Suprapubic skin (tissue), 4 donors: ENCODE measurements around the gene JPT1. TPM values are rescaled to one million over a fixed set of nuclear protein-coding genes. Genes with fewer than 3 reads are reported as not detected.
A peak's percentile ranks its signal among the peaks of the same experiment; 100 is the strongest.

Experiments used
- DNase-seq, 2 donors: peaks; one replicate each; pipeline ENCODE4 v3.0.0-alpha.2; 2019; ENCODE audit warnings: low spot score in 2 of 2
- H3K27ac ChIP-seq: fragments of 200-600 bp; sonication (generic); one replicate; pipeline ENCODE4 v1.5.1; 2019
- H3K27me3 ChIP-seq: fragments of 200-600 bp; sonication (generic); one replicate; pipeline ENCODE4 v1.5.1; 2019
- H3K36me3 ChIP-seq: fragments of 200-600 bp; sonication (generic); one replicate; pipeline ENCODE4 v1.5.1; 2019
- H3K4me1 ChIP-seq: fragments of 200-600 bp; sonication (generic); one replicate; pipeline ENCODE4 v1.5.1; 2019
- H3K4me3 ChIP-seq: fragments of 200-600 bp; sonication (generic); one replicate; pipeline ENCODE4 v1.5.1; 2019; ENCODE audit warnings: mild to moderate bottlenecking
- H3K9me3 ChIP-seq: fragments of 200-600 bp; sonication (generic); one replicate; pipeline ENCODE4 v1.5.1; 2019
- CTCF ChIP-seq, 2 donors: fragments of 200-600 bp in 1 of 2; fragments of 450-650 bp in 1 of 2; sonication (generic) in 1 of 2; IDR thresholded peaks; one replicate each; pipeline ENCODE4 v1.5.1; 2016 to 2019; ENCODE audit warnings: antibody characterized with exemption in 2 of 2, mild to moderate bottlenecking in 1 of 2, moderate library complexity in 1 of 2
- EP300 ChIP-seq: sonication (generic); formaldehyde crosslinking; IDR thresholded peaks from one replicate; pipeline ENCODE4 v1.6.1; 2017; ENCODE audit warnings: antibody characterized with exemption
- POLR2A ChIP-seq, 2 donors: fragments of 450-650 bp; IDR thresholded peaks; one replicate each; pipeline ENCODE4 v1.6.1; 2017; ENCODE audit warnings: antibody characterized with exemption in 2 of 2, mild to moderate bottlenecking in 2 of 2, moderate library complexity in 2 of 2
- POLR2AphosphoS5 ChIP-seq, 3 donors: sonication (generic); formaldehyde crosslinking; IDR thresholded peaks; one replicate each; pipeline ENCODE4 v1.6.1; 2017; ENCODE audit warnings: antibody characterized with exemption in 3 of 3
- WGBS: methylation state at CpG from one replicate; pipeline ENCODE4 v1.1.5; 2018; 5-methylcytosine and 5-hydroxymethylcytosine counted together
- total RNA-seq, 4 donors: library from RNA; depleted of rRNA; stranded (reverse); fragments of >200 nt; gene quantifications; one replicate each; pipeline ENCODE4 v1.1.0, GENCODE V29; 2016

JPT1 gene
- total RNA-seq, 4 donors from 2014 or later, result 37.9 to 55.9 (median 50.4) TPM

- TF ChIP-seq POLR2AphosphoS5 (IDR thresholded peaks at IDR 0.05) (no peak), EP300 (no peak), CTCF (IDR thresholded peaks at IDR 0.05) (no peak), POLR2A (IDR thresholded peaks at IDR 0.05) (no peak)
- H3K27ac ChIP-seq, result no peak overlapping the region
- peak in 1 of 2 donors; percentile 46 for DNase-seq
- H3K9me3 ChIP-seq, result no peaks in the 10 kb centered on the region
- WGBS, result 58% methylated on average over 3 of the region's 3 CpGs
- H3K36me3 ChIP-seq, result no peaks in the 10 kb centered on the region
- peaks cover 23% of the 10 kb centered on the region for H3K4me1 ChIP-seq
- H3K27me3 ChIP-seq, result no peaks in the 10 kb centered on the region
- no peak overlapping the region for H3K4me3 ChIP-seq
Measured at GRCh38 chr17:75155191-75155601, 884 bp upstream of the JPT1 start.

- WGBS, result under 1% methylated on average over 35 of the region's 35 CpGs
- Histone ChIP-seq H3K4me3 (peak overlapping the region; percentile 98), H3K27ac (peak overlapping the region; percentile 71), H3K27me3 (no peaks in the 10 kb centered on the region), H3K9me3 (no peaks in the 10 kb centered on the region), H3K36me3 (no peaks in the 10 kb centered on the region), H3K4me1 (peaks cover 23% of the 10 kb centered on the region)
- peak in 1 of 2 donors; percentile 68 for DNase-seq
- TF ChIP-seq EP300 (no peak), CTCF (IDR thresholded peaks at IDR 0.05) (no peak), POLR2A (IDR thresholded peaks at IDR 0.05) (no peak), POLR2AphosphoS5 (IDR thresholded peaks at IDR 0.05) (no peak)
Measured at GRCh38 chr17:75153780-75154194, 525 bp downstream of the JPT1 start.

GRCh38 chr17:75152922-75153779 lies 1.2 kb downstream of the JPT1 start:
- 6% methylated on average over 28 of the region's 28 CpGs for WGBS
- Histone ChIP-seq H3K27ac (no peak overlapping the region), H3K36me3 (peaks cover 4% of the 10 kb centered on the region), H3K9me3 (no peaks in the 10 kb centered on the region), H3K4me3 (peak overlapping the region; percentile 98), H3K27me3 (no peaks in the 10 kb centered on the region), H3K4me1 (peaks cover 23% of the 10 kb centered on the region)
- TF ChIP-seq CTCF (IDR thresholded peaks at IDR 0.05) (no peak), EP300 (no peak), POLR2A (IDR thresholded peaks at IDR 0.05) (no peak), POLR2AphosphoS5 (IDR thresholded peaks at IDR 0.05) (no peak)
- DNase-seq, result peak; percentile 54 to 60

- WGBS, result 84% methylated on average over 6 of the region's 6 CpGs
- H3K36me3 ChIP-seq, result peaks cover 9% of the 10 kb centered on the region
- H3K27ac ChIP-seq, result no peak overlapping the region
- H3K27me3 ChIP-seq, result no peaks in the 10 kb centered on the region
- H3K4me3 ChIP-seq, result peak overlapping the region; percentile 98
- no peak for DNase-seq
- no peaks in the 10 kb centered on the region for H3K9me3 ChIP-seq
- peaks cover 23% of the 10 kb centered on the region for H3K4me1 ChIP-seq
- no peak for TF ChIP-seq CTCF (IDR thresholded peaks at IDR 0.05)
- TF ChIP-seq EP300, result no peak
- TF ChIP-seq POLR2A (IDR thresholded peaks at IDR 0.05), result no peak
- TF ChIP-seq POLR2AphosphoS5 (IDR thresholded peaks at IDR 0.05), result no peak
Measured at GRCh38 chr17:75152523-75152921, 1.8 kb downstream of the JPT1 start.

GRCh38 chr17:75151930-75152329 lies 2.4 kb downstream of the JPT1 start:
- WGBS, result 91% methylated on average over 6 of the region's 6 CpGs
- H3K4me1 ChIP-seq, result peaks cover 23% of the 10 kb centered on the region
- TF ChIP-seq POLR2A (IDR thresholded peaks at IDR 0.05) (no peak), EP300 (no peak), POLR2AphosphoS5 (IDR thresholded peaks at IDR 0.05) (no peak), CTCF (IDR thresholded peaks at IDR 0.05) (no peak)

More at GRCh38 chr17:75151930-75152329, 2.4 kb downstream of the JPT1 start:
- Histone ChIP-seq H3K27me3 (no peaks in the 10 kb centered on the region), H3K27ac (no peak overlapping the region), H3K36me3 (peaks cover 15% of the 10 kb centered on the region), H3K9me3 (no peaks in the 10 kb centered on the region), H3K4me3 (no peak overlapping the region)
- DNase-seq, result no peak
